Parietal lobe (tissue), 1 donor: ENCODE measurements around the gene OTOL1. TPM values are rescaled to one million over a fixed set of nuclear protein-coding genes. Genes with fewer than 3 reads are reported as not detected.

Experiments used
- total RNA-seq: library from RNA; depleted of rRNA; stranded (reverse); fragments of >200 nt; gene quantifications from one replicate; pipeline ENCODE4 v1.2.3, GENCODE V29; 2014

The OTOL1 gene
- not detected for total RNA-seq

GRCh38 chr3:161496508-161496907 lies at the start of gene OTOL1:
Gene OTOL1 (plus strand): TSS chr3:161496808. CDS start chr3:161496808, 0 bp downstream.

Other genes with a start within 250 kb of the OTOL1 start
- gene SPTSSB, start 125.3 kb upstream of the OTOL1 start, total RNA-seq: 4.1 TPM